ENCODE data around the gene ATP2B3. TPM values are rescaled to one million over a fixed set of nuclear protein-coding genes. Genes with fewer than 3 reads are reported as not detected.

Gene ATP2B3
- total and polyA plus RNA-seq, 9 of the 15 experiments (the other 6 are each of a cell fraction or from before 2014, with no cell fraction given) = 0.04 TPM; not detected in 8

GRCh38 chrX:153599192-153600031 is 82.0 kb downstream of the ATP2B3 start (continued):
- TF ChIP-seq, protein P1, sequence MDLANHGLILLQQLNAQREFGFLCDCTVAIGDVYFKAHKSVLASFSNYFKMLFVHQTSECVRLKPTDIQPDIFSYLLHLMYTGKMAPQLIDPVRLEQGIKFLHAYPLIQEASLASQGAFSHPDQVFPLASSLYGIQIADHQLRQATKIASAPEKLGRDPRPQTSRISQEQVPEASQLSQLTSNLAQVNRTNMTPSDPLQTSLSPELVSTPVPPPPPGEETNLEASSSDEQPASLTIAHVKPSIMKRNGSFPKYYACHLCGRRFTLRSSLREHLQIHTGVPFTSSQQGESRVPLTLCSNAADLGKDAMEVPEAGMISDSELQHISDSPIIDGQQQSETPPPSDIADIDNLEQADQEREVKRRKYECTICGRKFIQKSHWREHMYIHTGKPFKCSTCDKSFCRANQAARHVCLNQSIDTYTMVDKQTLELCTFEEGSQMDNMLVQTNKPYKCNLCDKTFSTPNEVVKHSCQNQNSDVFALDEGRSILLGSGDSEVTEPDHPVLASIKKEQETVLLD (IDR thresholded peaks at IDR 0.05) = peak; percentile 79; the same call in 1 of the 2 replicates
- TF ChIP-seq E2F6 (IDR thresholded peaks at IDR 0.05; ENCODE audit: borderline replicate concordance in 1 of 2, extremely low read depth in 1 of 2, insufficient read depth in 1 of 2, insufficient read length in 1 of 2, low read depth in 1 of 2, low read length in 1 of 2, poor library complexity in 1 of 2, severe bottlenecking in 1 of 2) (peak in 1 of 2 experiments; percentile 45), EZH2 (IDR thresholded peaks at IDR 0.05; ENCODE audit: borderline replicate concordance, low read depth, low read length) (no peak), TEAD4 (IDR thresholded peaks at IDR 0.05; ENCODE audit: low read length) (0 out of 2 replicates have a peak, but pooled peaks have one; percentile 21), TEAD4 (CRISPR knock-in tag; IDR thresholded peaks at IDR 0.05; ENCODE audit: borderline replicate concordance) (no peak), NFATC3 (IDR thresholded peaks at IDR 0.05) (no peak), POLR2A (conservative IDR thresholded peaks at IDR 0.05) (peak; percentile 60; the same call in 1 of the 2 replicates), CXXC5 (CRISPR knock-in tag; IDR thresholded peaks at IDR 0.05) (peak; percentile 30; the same call in 1 of the 2 replicates), TAF1 (IDR thresholded peaks at IDR 0.05; ENCODE audit: control insufficient read depth, extremely low read depth, insufficient read depth, low read length, severe bottlenecking) (peak; percentile 11), POLR2G (IDR thresholded peaks at IDR 0.05; ENCODE audit: low read depth, low read length) (peak; percentile 72), ZBTB17 (CRISPR knock-in tag; IDR thresholded peaks at IDR 0.05) (no peak), POLR2B (IDR thresholded peaks at IDR 0.05; ENCODE audit: low read depth, partially characterized antibody) (peak; percentile 70), VEZF1 (CRISPR knock-in tag; IDR thresholded peaks at IDR 0.05) (peak; percentile 82), RBM34 (IDR thresholded peaks at IDR 0.05; ENCODE audit: borderline replicate concordance, insufficient read depth, low read length) (0 out of 2 replicates have a peak, but pooled peaks have one; percentile 66), ETS2 (tag; IDR thresholded peaks at IDR 0.05; ENCODE audit: borderline replicate concordance, poor library complexity, severe bottlenecking) (no peak), ZKSCAN1 (IDR thresholded peaks at IDR 0.05; ENCODE audit: low read depth, low read length) (0 out of 2 replicates have a peak, but pooled peaks have one; percentile 58), SUPT5H (IDR thresholded peaks at IDR 0.05) (peak; percentile 51), ZBTB9 (CRISPR knock-in tag; IDR thresholded peaks at IDR 0.05) (0 out of 2 replicates have a peak, but pooled peaks have one; percentile 12), GABPB2 (CRISPR knock-in tag; conservative IDR thresholded peaks at IDR 0.05) (no peak), NRF1 (conservative IDR thresholded peaks at IDR 0.05 in 1 of 2, IDR thresholded peaks at IDR 0.05 in 1 of 2) (peak; percentile 95 to 96), ZNF3 (CRISPR knock-in tag; IDR thresholded peaks at IDR 0.05) (0 out of 2 replicates have a peak, but pooled peaks have one; percentile 32), RB1 (IDR thresholded peaks at IDR 0.05; ENCODE audit: low read depth) (peak; percentile 79)

All from K562 (cell line).